Breast epithelium (tissue), 4 donors: ENCODE measurements around the gene SUPT20H. TPM values are rescaled to one million over a fixed set of nuclear protein-coding genes. Genes with fewer than 3 reads are reported as not detected.

Experiments used
- DNase-seq, 2 donors: peaks; one replicate each; pipeline ENCODE4 v3.0.0-alpha.2; 2019; ENCODE audit warnings: low spot score in 2 of 2
- H3K27ac ChIP-seq, 2 donors: fragments of 200-600 bp; sonication (generic) in 1 of 2; one replicate each; pipeline ENCODE4 v1.5.1; 2016 to 2019; ENCODE audit warnings: mild to moderate bottlenecking in 1 of 2
- H3K27me3 ChIP-seq, 2 donors: fragments of 200-600 bp; sonication (generic) in 1 of 2; one replicate each; pipeline versions ENCODE4 v1.5.1 to v1.6.0; 2017 to 2019; ENCODE audit warnings: control low read depth in 1 of 2, mild to moderate bottlenecking in 1 of 2
- H3K36me3 ChIP-seq: fragments of 200-600 bp; one replicate; pipeline ENCODE4 v1.5.1; 2019
- H3K4me1 ChIP-seq, 2 donors: fragments of 200-600 bp; sonication (generic); one replicate each; pipeline ENCODE4 v1.5.1; 2016 to 2019; ENCODE audit warnings: control low read depth in 1 of 2
- H3K4me3 ChIP-seq, 3 donors: fragments of 200-600 bp; sonication (generic); 1 replicate in 2 of 3; 2 replicates in 1 of 3; pipeline ENCODE4 v1.5.1; 2016 to 2019; ENCODE audit warnings: mild to moderate bottlenecking in 3 of 3, moderate library complexity in 2 of 3
- H3K9me3 ChIP-seq, 2 donors: fragments of 200-600 bp; sonication (generic) in 1 of 2; one replicate each; pipeline ENCODE4 v1.5.1; 2016 to 2019; ENCODE audit warnings: control low read depth in 1 of 2
- CTCF ChIP-seq, 3 donors: fragments of 450-650 bp; IDR thresholded peaks; one replicate each; pipeline ENCODE4 v1.5.1; 2016 to 2017; ENCODE audit warnings: antibody characterized with exemption in 3 of 3, mild to moderate bottlenecking in 3 of 3, moderate library complexity in 3 of 3
- POLR2A ChIP-seq: fragments of 450-650 bp; IDR thresholded peaks from one replicate; pipeline ENCODE4 v1.6.1; 2016; ENCODE audit warnings: antibody characterized with exemption, mild to moderate bottlenecking, moderate library complexity
- POLR2AphosphoS5 ChIP-seq, 3 donors: sonication (generic); formaldehyde crosslinking; IDR thresholded peaks; one replicate each; pipeline ENCODE4 v1.6.1; 2017; ENCODE audit warnings: antibody characterized with exemption in 3 of 3
- intact Hi-C: fragments of 100-400 bp; cut with DNase I; formaldehyde crosslinking; loops from one replicate; pipeline ENCODE4 v1.15.1; 2023; ENCODE audit warnings: low total_unique reads
- total RNA-seq, 3 donors: library from RNA; depleted of rRNA; stranded (reverse); fragments of >200 nt; gene quantifications; one replicate each; pipeline ENCODE4 v1.1.0, GENCODE V29; 2016

The SUPT20H gene
- total RNA-seq: 10 to 100 TPM; 33.4 to 94.8 (median 55.7) TPM

GRCh38 chr13:37058910-37059847 lies at the start of gene SUPT20H:
TSS of gene SUPT20H (minus strand) at chr13:37059688. CDS start at chr13:37051490, 8,198 bp downstream.
- intact Hi-C loops: no loop called here
- H3K4me3 ChIP-seq: peak within 1 kb of the TSS; percentile 68 to 100 (median 86)
- no peaks in the 10 kb centered on the region for H3K27me3 ChIP-seq
- peak; percentile 88 to 93 for DNase-seq
- H3K4me1 ChIP-seq: no peaks in the 10 kb centered on the region
- no peak for TF ChIP-seq CTCF (IDR thresholded peaks at IDR 0.05)
- peak; percentile 90 to 94 (median 91) for TF ChIP-seq POLR2AphosphoS5 (IDR thresholded peaks at IDR 0.05)
- TF ChIP-seq POLR2A: peak; percentile 83
- H3K27ac ChIP-seq: peak within 1 kb of the TSS; percentile 90 to 99
- no peaks in the 10 kb centered on the region for H3K36me3 ChIP-seq
- no peaks in the 10 kb centered on the region for H3K9me3 ChIP-seq

GRCh38 chr13:37109051-37109678 lies 49.7 kb upstream of the SUPT20H start:
- Histone ChIP-seq H3K9me3 (no peaks in the 10 kb centered on the region), H3K27me3 (no peaks in the 10 kb centered on the region), H3K4me1 (no peaks in the 10 kb centered on the region), H3K36me3 (no peaks in the 10 kb centered on the region), H3K4me3 (no peak overlapping the region), H3K27ac (no peak overlapping the region)
- DNase-seq: no peak
- intact Hi-C loops: no loop called here
- no peak for TF ChIP-seq POLR2A
- TF ChIP-seq CTCF (IDR thresholded peaks at IDR 0.05): peak; percentile 48 to 64 (median 56)

GRCh38 chr13:37107868-37108267 lies 48.4 kb upstream of the SUPT20H start:
- no peak for DNase-seq
- intact Hi-C loops: no loop called here

GRCh38 chr13:37107456-37107855 lies 48.0 kb upstream of the SUPT20H start:
- Histone ChIP-seq H3K27ac (no peak overlapping the region), H3K4me1 (no peaks in the 10 kb centered on the region), H3K4me3 (no peak overlapping the region), H3K36me3 (no peaks in the 10 kb centered on the region), H3K9me3 (no peaks in the 10 kb centered on the region), H3K27me3 (no peaks in the 10 kb centered on the region)
- intact Hi-C loops: no loop called here
- DNase-seq: no peak
- no peak for TF ChIP-seq POLR2AphosphoS5 (IDR thresholded peaks at IDR 0.05)
- no peak for TF ChIP-seq CTCF (IDR thresholded peaks at IDR 0.05)
- TF ChIP-seq POLR2A: no peak

More at GRCh38 chr13:37107868-37108267, 48.4 kb upstream of the SUPT20H start:
- Histone ChIP-seq H3K36me3 (no peaks in the 10 kb centered on the region), H3K27me3 (no peaks in the 10 kb centered on the region), H3K27ac (no peak overlapping the region), H3K4me1 (no peaks in the 10 kb centered on the region), H3K9me3 (no peaks in the 10 kb centered on the region), H3K4me3 (no peak overlapping the region)
- TF ChIP-seq POLR2A: no peak
- TF ChIP-seq CTCF (IDR thresholded peaks at IDR 0.05): no peak
- TF ChIP-seq POLR2AphosphoS5 (IDR thresholded peaks at IDR 0.05): no peak

GRCh38 chr13:37106642-37107041 lies 47.2 kb upstream of the SUPT20H start:
- Histone ChIP-seq H3K9me3 (no peaks in the 10 kb centered on the region), H3K4me1 (no peaks in the 10 kb centered on the region), H3K36me3 (no peaks in the 10 kb centered on the region), H3K27ac (no peak overlapping the region), H3K4me3 (no peak overlapping the region), H3K27me3 (no peaks in the 10 kb centered on the region)
- TF ChIP-seq POLR2A: no peak
- no peak for TF ChIP-seq POLR2AphosphoS5 (IDR thresholded peaks at IDR 0.05)
- no peak for TF ChIP-seq CTCF (IDR thresholded peaks at IDR 0.05)
- intact Hi-C loops: no loop called here
- DNase-seq: no peak
